Right ventricle myocardium superior (tissue), 1 donor: ENCODE results near the gene IL1RL2. TPM values are rescaled to one million over a fixed set of nuclear protein-coding genes. Genes with fewer than 3 reads are reported as not detected.
A peak's percentile ranks its signal among the peaks of the same experiment; 100 is the strongest.

Source experiments
- ATAC-seq: fragments of 200-7000 bp; cut with Tn5 transposase; one replicate; pipeline ENCODE4 v1.9.1; 2020; ENCODE audit warnings: mild to moderate bottlenecking; ENCODE audit not compliant: poor library complexity
- DNase-seq: peaks from one replicate; pipeline ENCODE4 v3.0.0-alpha.2; 2020
- intact Hi-C: fragments of 100-400 bp; cut with DNase I; formaldehyde crosslinking; loops from one replicate; pipeline ENCODE4 v1.11.2; 2022
- total RNA-seq: library from RNA; stranded (reverse); fragmentation: NEBNext Ultra II Directional; extraction: Animal tissue kit (Norgen Biotek cat#: 25700); gene quantifications from one replicate; pipeline ENCODE4 v1.2.1, GENCODE V29; 2021
- donor health status: DM: no; HTN: yes; CAD: no; lungs with severe emphysema.

Gene IL1RL2
- total RNA-seq, 1 donor from 2014 or later, result not detected

GRCh38 chr2:102154946-102155702 is 31.7 kb upstream of the IL1RL2 start:
- ATAC-seq, result no peak
- intact Hi-C loops, result no loop called here
- no peak for DNase-seq

- intact Hi-C loops, result no loop called here
- DNase-seq (no peak), ATAC-seq (peak; percentile 71)
These were observed 30.9 kb upstream of the IL1RL2 start for GRCh38 chr2:102155703-102156515.

GRCh38 chr2:102158011-102158755 is 28.6 kb upstream of the IL1RL2 start:
- DNase-seq (no peak), ATAC-seq (no peak)
- intact Hi-C loops, result no loop called here

GRCh38 chr2:102159295-102159694 is 27.5 kb upstream of the IL1RL2 start:
- intact Hi-C loops, result no loop called here
- ATAC-seq, result no peak
- no peak for DNase-seq

GRCh38 chr2:102166189-102166845 is 20.5 kb upstream of the IL1RL2 start:
- ATAC-seq, result peak; percentile 85

GRCh38 chr2:102168026-102168771 is 18.6 kb upstream of the IL1RL2 start:
- no peak for DNase-seq
- intact Hi-C loops, result no loop called here
- ATAC-seq, result no peak

More at GRCh38 chr2:102166189-102166845, 20.5 kb upstream of the IL1RL2 start:
- no peak for DNase-seq
- intact Hi-C loops, result no loop called here

GRCh38 chr2:102171946-102172345 is 14.9 kb upstream of the IL1RL2 start:
- no peak for ATAC-seq
- intact Hi-C loops, result no loop called here
- no peak for DNase-seq

- ATAC-seq, result no peak
- intact Hi-C loops, result no loop called here
- no peak for DNase-seq
These were observed 14.1 kb upstream of the IL1RL2 start for GRCh38 chr2:102172745-102173144.

GRCh38 chr2:102176172-102176571 is 10.7 kb upstream of the IL1RL2 start:
- intact Hi-C loops, result no loop called here
- no peak for DNase-seq
- ATAC-seq, result no peak

GRCh38 chr2:102177814-102178478 is 8.9 kb upstream of the IL1RL2 start:
- intact Hi-C loops, result no loop called here
- DNase-seq (no peak), ATAC-seq (no peak)

- no peak for ATAC-seq
- no peak for DNase-seq
- intact Hi-C loops, result no loop called here
These were observed 7.8 kb upstream of the IL1RL2 start for GRCh38 chr2:102179061-102179460.

GRCh38 chr2:102179788-102180686 is 6.8 kb upstream of the IL1RL2 start:
- DNase-seq (no peak), ATAC-seq (no peak)
- intact Hi-C loops, result loop anchor here (10.0 kb wide), 1 partner anchor 55 kb away; no protein-coding TSS in a partner anchor

GRCh38 chr2:102180687-102180999 is 6.2 kb upstream of the IL1RL2 start:
- DNase-seq (no peak), ATAC-seq (no peak)
- intact Hi-C loops, result loop anchor here (10.0 kb wide), 1 partner anchor 54 kb away; no protein-coding TSS in a partner anchor

- no peak for ATAC-seq
- intact Hi-C loops, result loop anchor here (10.0 kb wide), 1 partner anchor 53 kb away; no protein-coding TSS in a partner anchor
- no peak for DNase-seq
These were observed 5.4 kb upstream of the IL1RL2 start for GRCh38 chr2:102181376-102181775.

GRCh38 chr2:102181919-102182635 is 4.7 kb upstream of the IL1RL2 start:
- ATAC-seq (peak; percentile 81), DNase-seq (no peak)
- intact Hi-C loops, result loop anchor here (10.0 kb wide), 1 partner anchor 53 kb away; no protein-coding TSS in a partner anchor

GRCh38 chr2:102184018-102184417 is 2.8 kb upstream of the IL1RL2 start:
- intact Hi-C loops, result loop anchor here (10.0 kb wide), 1 partner anchor 51 kb away; no protein-coding TSS in a partner anchor
- DNase-seq (no peak), ATAC-seq (no peak)
